CD4-positive, alpha-beta T cell treated with Interleukin-15 for 4 hours (primary cell): ENCODE measurements around the gene LRIT2.

Experiments used
- DNase-seq: peaks from one replicate; pipeline ENCODE4 v3.0.0-alpha.2; 2020; ENCODE audit warnings: low spot score

Gene LRIT2

GRCh38 chr10:84205049-84205852 is 20.1 kb downstream of the LRIT2 start:
- peak; percentile 56 for DNase-seq

- no peak for DNase-seq
Observed at GRCh38 chr10:84204610-84205009, 20.7 kb downstream of the LRIT2 start.

GRCh38 chr10:84204122-84204521 is 21.2 kb downstream of the LRIT2 start:
- DNase-seq: no peak

- no peak for DNase-seq
Observed at GRCh38 chr10:84202349-84202748, 23.0 kb downstream of the LRIT2 start.

- no peak for DNase-seq
Observed at GRCh38 chr10:84201682-84202081, 23.7 kb downstream of the LRIT2 start.

- DNase-seq: no peak
Observed at GRCh38 chr10:84201244-84201606, 24.1 kb downstream of the LRIT2 start.

- no peak for DNase-seq
Observed at GRCh38 chr10:84200537-84201243, 24.7 kb downstream of the LRIT2 start.

- no peak for DNase-seq
Observed at GRCh38 chr10:84198206-84198915, 27.0 kb downstream of the LRIT2 start.

GRCh38 chr10:84197643-84198042 is 27.7 kb downstream of the LRIT2 start:
- DNase-seq: no peak

- DNase-seq: no peak
Observed at GRCh38 chr10:84196941-84197340, 28.4 kb downstream of the LRIT2 start.

- DNase-seq: no peak
Observed at GRCh38 chr10:84196083-84196482, 29.3 kb downstream of the LRIT2 start.

- DNase-seq: no peak
Observed at GRCh38 chr10:84195044-84195830, 30.1 kb downstream of the LRIT2 start.

- DNase-seq: peak; percentile 41
Observed at GRCh38 chr10:84194424-84195043, 30.8 kb downstream of the LRIT2 start, which contains the start of gene CDHR1. CDHR1 (plus strand) TSS chr10:84194537; CDS start chr10:84194761, 224 bp downstream.

- DNase-seq: no peak
Observed at GRCh38 chr10:84193846-84194423, 31.4 kb downstream of the LRIT2 start.

- DNase-seq: no peak
Observed at GRCh38 chr10:84193327-84193726, 32.0 kb downstream of the LRIT2 start.

GRCh38 chr10:84191106-84191505 is 34.2 kb downstream of the LRIT2 start:
- DNase-seq: no peak

GRCh38 chr10:84190621-84191020 is 34.7 kb downstream of the LRIT2 start:
- no peak for DNase-seq

- no peak for DNase-seq
Observed at GRCh38 chr10:84188815-84189214, 36.5 kb downstream of the LRIT2 start.

GRCh38 chr10:84185526-84186175 is 39.7 kb downstream of the LRIT2 start:
- DNase-seq: no peak

GRCh38 chr10:84184517-84184916 is 40.8 kb downstream of the LRIT2 start:
- no peak for DNase-seq

- DNase-seq: no peak
Observed at GRCh38 chr10:84181631-84182030, 43.7 kb downstream of the LRIT2 start.
